ENCODE measurements around the gene SPRR5. TPM values are rescaled to one million over a fixed set of nuclear protein-coding genes. Genes with fewer than 3 reads are reported as not detected.

Gene SPRR5
- total RNA-seq, 2 donors from 2014 or later: not detected

Other genes starting within 250 kb of the SPRR5 start
- not detected for gene LCE2A, start 248.9 kb upstream of the SPRR5 start, total RNA-seq
- not detected for gene LCE4A, start 239.0 kb upstream of the SPRR5 start, total RNA-seq
- gene KPRP, start 189.2 kb upstream of the SPRR5 start, total RNA-seq: not detected
- gene LCE1F, start 172.1 kb upstream of the SPRR5 start, total RNA-seq: not detected
- gene LCE1E, start 160.9 kb upstream of the SPRR5 start, total RNA-seq: not detected
- gene LCE1D, start 150.5 kb upstream of the SPRR5 start, total RNA-seq: not detected
- not detected for gene LCE1C, start 140.6 kb upstream of the SPRR5 start, total RNA-seq
- gene LCE1B, start 135.2 kb upstream of the SPRR5 start, total RNA-seq: not detected
- not detected for gene LCE1A, start 119.7 kb upstream of the SPRR5 start, total RNA-seq
- not detected for gene LCE6A, start 104.3 kb upstream of the SPRR5 start, total RNA-seq
- gene LCE7A, start 87.2 kb upstream of the SPRR5 start, total RNA-seq: not detected
- gene SMCP, start 68.9 kb upstream of the SPRR5 start, total RNA-seq: not detected
- gene IVL, start 38.7 kb upstream of the SPRR5 start, total RNA-seq: not detected
- not detected for gene SPRR4, start 23.4 kb downstream of the SPRR5 start, total RNA-seq
- gene SPRR1A, start 36.9 kb downstream of the SPRR5 start, total RNA-seq: not detected
- not detected for gene SPRR3, start 54.5 kb downstream of the SPRR5 start, total RNA-seq
- not detected for gene SPRR1B, start 84.0 kb downstream of the SPRR5 start, total RNA-seq
- not detected for gene SPRR2D, start 93.9 kb downstream of the SPRR5 start, total RNA-seq
- not detected for gene SPRR2A, start 110.3 kb downstream of the SPRR5 start, total RNA-seq
- not detected for gene SPRR2B, start 124.4 kb downstream of the SPRR5 start, total RNA-seq
- not detected for gene SPRR2E, start 147.3 kb downstream of the SPRR5 start, total RNA-seq
- not detected for gene SPRR2F, start 166.3 kb downstream of the SPRR5 start, total RNA-seq
- gene SPRR2G, start 203.7 kb downstream of the SPRR5 start, total RNA-seq: not detected

All from T-helper 17 cell (primary cell).